HL-60 (cell line): ENCODE data around the gene GOLIM4.

Experiments used
- DNase-seq, 2 experiments: peaks; one replicate each; pipeline ENCODE4 v3.0.0-alpha.2; 2010 to 2020; ENCODE audit warnings: low read depth in 1 of 2, low spot score in 1 of 2
- H3K27ac ChIP-seq: fragments of 250-450 bp; sonication (Bioruptor Pico); replicated peaks from 2 replicates; pipeline ENCODE4 v1.5.1; 2020; ENCODE audit warnings: mild to moderate bottlenecking, moderate library complexity
- H3K27me3 ChIP-seq: fragments of 250-450 bp; sonication (Bioruptor Pico); 2 replicates; pipeline ENCODE4 v1.5.1; 2021; ENCODE audit warnings: mild to moderate bottlenecking, moderate library complexity; ENCODE audit not compliant: insufficient read depth, poor library complexity, severe bottlenecking
- H3K4me3 ChIP-seq: replicated peaks from 2 replicates; pipeline ENCODE4 v1.5.1; 2011; ENCODE audit warnings: mild to moderate bottlenecking, control low read depth, low read length; ENCODE audit not compliant: insufficient read depth
- GABPA ChIP-seq: IDR thresholded peaks from 2 replicates; pipeline ENCODE4 v1.6.1; 2012; ENCODE audit warnings: low read depth
- POLR2AphosphoS5 ChIP-seq: IDR thresholded peaks from 2 replicates; pipeline ENCODE4 v1.6.1; 2012; ENCODE audit warnings: low read depth
- REST ChIP-seq: IDR thresholded peaks from 2 replicates; pipeline ENCODE4 v1.6.1; 2012; ENCODE audit warnings: low read depth; ENCODE audit not compliant: insufficient replicate concordance
- SPI1 ChIP-seq: IDR thresholded peaks from 2 replicates; pipeline ENCODE4 v1.6.1; 2012; ENCODE audit warnings: low read depth, mild to moderate bottlenecking, borderline replicate concordance
- TF ChIP-seq, protein P1 (sequence below): IDR thresholded peaks from one replicate; pipeline ENCODE4 v1.5.1; 2011; ENCODE audit warnings: low read length, control low read depth, inconsistent platforms; ENCODE audit not compliant: insufficient read depth

GOLIM4 gene

DNA sequence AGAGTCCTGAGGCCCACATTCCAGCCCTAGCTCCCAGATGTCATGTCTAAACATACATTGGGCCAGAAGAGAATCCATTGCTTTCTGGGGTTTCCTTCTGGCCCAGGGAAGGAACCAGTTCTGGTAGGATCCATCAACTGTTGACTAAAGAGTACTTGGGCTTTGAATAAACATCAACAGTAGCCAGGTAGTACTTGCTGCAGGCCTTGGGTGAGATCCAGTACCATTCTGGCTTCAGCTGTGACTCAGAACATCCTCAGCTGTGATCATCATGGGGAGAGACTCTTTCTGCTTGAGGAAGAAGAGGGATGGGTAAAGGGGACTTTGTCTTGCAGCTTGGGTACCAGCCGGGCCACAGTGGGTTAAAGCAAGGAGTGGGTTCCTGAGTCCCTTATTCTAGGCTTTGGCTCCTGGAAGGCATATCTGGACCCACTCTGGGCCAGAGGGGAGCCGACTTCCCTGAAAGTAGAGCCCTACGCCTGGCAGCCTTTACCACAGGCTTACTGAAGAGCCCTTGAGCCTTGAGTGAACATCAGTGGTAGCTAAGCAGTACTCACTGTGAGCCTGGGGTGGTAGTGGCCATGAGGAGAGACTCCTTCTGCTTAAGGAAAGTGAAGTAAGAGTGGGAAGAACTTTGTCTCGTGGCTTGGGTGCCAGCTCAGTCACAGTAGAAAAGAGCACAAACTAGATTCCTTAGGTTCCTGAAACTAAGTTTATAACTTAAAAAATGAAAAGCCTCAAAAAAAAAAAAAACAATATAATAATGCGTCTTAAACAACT, 128.3 kb downstream of the GOLIM4 start:
- no peak for DNase-seq
- Histone ChIP-seq H3K27me3 (no peaks in the 10 kb centered on the region), H3K27ac (no peak overlapping the region), H3K4me3 (no peak overlapping the region)
- TF ChIP-seq, protein P1, sequence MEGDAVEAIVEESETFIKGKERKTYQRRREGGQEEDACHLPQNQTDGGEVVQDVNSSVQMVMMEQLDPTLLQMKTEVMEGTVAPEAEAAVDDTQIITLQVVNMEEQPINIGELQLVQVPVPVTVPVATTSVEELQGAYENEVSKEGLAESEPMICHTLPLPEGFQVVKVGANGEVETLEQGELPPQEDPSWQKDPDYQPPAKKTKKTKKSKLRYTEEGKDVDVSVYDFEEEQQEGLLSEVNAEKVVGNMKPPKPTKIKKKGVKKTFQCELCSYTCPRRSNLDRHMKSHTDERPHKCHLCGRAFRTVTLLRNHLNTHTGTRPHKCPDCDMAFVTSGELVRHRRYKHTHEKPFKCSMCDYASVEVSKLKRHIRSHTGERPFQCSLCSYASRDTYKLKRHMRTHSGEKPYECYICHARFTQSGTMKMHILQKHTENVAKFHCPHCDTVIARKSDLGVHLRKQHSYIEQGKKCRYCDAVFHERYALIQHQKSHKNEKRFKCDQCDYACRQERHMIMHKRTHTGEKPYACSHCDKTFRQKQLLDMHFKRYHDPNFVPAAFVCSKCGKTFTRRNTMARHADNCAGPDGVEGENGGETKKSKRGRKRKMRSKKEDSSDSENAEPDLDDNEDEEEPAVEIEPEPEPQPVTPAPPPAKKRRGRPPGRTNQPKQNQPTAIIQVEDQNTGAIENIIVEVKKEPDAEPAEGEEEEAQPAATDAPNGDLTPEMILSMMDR, result no peak
- TF ChIP-seq REST, result no peak
- no peak for TF ChIP-seq POLR2AphosphoS5
- no peak for TF ChIP-seq SPI1
- no peak for TF ChIP-seq GABPA
